GM18867 (cell line): ENCODE data around the gene CSNK2A2.
A peak's percentile ranks its signal among the peaks of the same experiment; 100 is the strongest.

Experiments
- ATAC-seq: cut with Tn5 transposase; IDR thresholded peaks from one replicate; pipeline ENCODE4 v1.9.1; 2021; ENCODE audit warnings: mild to moderate bottlenecking, moderate library complexity; ENCODE audit not compliant: unreplicated experiment

The CSNK2A2 gene

GRCh38 chr16:58198022-58198683 lies at the start of gene CSNK2A2:
TSS of gene CSNK2A2 (minus strand) at chr16:58198106. CDS start at chr16:58197736, 370 bp downstream.
- peak; percentile 92 for ATAC-seq

- peak; percentile 94 for ATAC-seq
These were observed 45.7 kb upstream of the CSNK2A2 start for GRCh38 chr16:58243528-58244004.

DNA sequence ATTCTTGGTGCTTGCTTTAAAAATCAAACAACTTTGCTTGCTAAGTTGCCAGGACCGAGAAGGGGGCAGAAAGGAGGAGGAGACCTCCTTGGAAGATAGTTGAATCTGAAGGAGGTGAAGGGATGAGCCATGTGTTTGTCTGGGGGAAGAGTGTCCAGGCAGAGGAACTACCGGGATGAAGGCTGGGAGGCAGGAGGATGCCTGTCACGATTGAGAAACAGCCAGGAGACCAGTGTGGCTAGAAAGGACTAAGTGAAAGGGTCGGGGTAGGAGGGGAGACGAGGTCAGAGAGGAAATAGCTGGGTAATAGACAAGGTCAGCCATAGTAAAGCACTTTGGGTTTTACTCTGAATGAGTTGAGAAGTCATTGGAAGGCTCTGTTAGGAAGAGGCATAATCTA lies 38.9 kb upstream of the CSNK2A2 start:
- ATAC-seq, result no peak

DNA sequence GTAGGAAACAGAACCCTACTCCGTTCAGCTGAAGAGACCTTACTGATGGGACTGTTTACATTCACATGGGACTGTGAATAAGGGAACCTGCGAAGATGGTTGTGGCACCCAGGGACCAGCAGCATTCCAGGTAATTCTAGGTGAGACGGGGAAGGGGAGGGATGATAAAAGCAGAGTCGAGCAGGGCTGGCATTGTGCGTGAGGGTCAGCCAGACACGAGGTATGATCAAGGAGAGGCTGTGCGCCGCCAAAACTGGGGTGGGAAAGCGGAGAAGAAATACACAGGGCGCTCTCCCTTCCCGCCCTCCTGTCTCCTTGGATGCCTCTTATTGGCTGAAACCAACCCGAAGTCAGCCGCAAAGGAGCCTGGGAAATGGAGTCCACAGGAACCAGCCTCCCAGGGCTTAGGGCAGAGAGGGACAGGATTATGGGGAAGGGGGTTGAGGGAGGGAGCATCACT lies 38.4 kb upstream of the CSNK2A2 start:
- ATAC-seq, result peak; percentile 98

GRCh38 chr16:58235663-58236062 lies 37.8 kb upstream of the CSNK2A2 start:
- ATAC-seq, result no peak

- no peak for ATAC-seq
These were observed 37.1 kb upstream of the CSNK2A2 start for GRCh38 chr16:58234831-58235595.

- ATAC-seq, result no peak
These were observed 32.4 kb upstream of the CSNK2A2 start for GRCh38 chr16:58230259-58230658.

- ATAC-seq, result no peak
These were observed 28.9 kb upstream of the CSNK2A2 start for GRCh38 chr16:58226790-58227189.

DNA sequence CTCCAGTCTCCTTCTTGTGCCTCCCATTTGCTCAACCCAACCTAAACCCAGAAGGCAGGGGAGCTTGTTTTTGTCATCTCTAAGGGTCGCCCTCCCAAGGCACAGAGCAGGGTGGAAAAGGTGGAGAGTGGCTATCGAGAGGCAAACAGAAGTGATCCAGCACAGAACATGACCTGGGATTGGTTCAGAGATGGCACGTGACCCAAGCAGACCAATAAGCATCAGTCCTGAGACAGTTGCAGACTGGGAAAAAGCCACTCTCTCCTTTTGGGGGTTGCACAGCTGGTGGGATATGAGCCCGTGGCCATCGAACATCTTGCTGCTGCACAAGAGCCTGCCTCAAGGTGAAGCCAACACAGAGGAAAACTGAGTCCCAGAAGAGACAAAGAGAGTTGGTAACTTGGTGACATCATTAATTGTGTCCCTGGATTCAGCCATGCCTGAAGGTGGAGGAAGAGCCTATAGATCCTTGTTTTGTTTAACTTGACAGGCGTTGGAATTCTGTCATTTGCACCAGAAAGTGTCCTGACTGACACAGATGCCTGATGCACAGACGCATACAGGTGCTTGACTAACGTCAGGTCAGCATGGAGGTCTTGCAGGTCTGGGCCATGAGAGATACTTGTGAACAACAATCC lies 28.2 kb upstream of the CSNK2A2 start:
- ATAC-seq, result no peak

- ATAC-seq, result no peak
These were observed 24.8 kb upstream of the CSNK2A2 start for GRCh38 chr16:58222532-58223316.

GRCh38 chr16:58219432-58219831 lies 21.5 kb upstream of the CSNK2A2 start:
- ATAC-seq, result no peak

DNA sequence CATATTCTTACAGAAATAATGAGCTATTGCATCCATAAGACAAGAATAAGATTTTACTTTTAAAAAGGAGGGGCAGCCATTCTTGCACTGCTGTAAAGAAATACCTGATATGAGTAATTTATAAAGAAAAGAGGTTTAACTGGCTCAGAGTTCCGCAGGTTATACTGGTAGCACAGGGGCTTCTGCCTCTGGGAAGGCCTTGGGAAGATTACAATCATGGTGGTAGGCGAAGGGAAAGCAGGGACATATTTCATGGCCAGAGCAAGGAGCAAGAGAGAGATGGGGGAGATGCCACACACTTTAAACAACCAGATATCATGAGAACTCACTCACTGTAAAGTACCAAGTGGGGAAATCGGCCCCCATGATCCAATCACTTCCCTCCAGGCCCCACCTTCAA lies 20.9 kb upstream of the CSNK2A2 start:
- ATAC-seq, result no peak

DNA sequence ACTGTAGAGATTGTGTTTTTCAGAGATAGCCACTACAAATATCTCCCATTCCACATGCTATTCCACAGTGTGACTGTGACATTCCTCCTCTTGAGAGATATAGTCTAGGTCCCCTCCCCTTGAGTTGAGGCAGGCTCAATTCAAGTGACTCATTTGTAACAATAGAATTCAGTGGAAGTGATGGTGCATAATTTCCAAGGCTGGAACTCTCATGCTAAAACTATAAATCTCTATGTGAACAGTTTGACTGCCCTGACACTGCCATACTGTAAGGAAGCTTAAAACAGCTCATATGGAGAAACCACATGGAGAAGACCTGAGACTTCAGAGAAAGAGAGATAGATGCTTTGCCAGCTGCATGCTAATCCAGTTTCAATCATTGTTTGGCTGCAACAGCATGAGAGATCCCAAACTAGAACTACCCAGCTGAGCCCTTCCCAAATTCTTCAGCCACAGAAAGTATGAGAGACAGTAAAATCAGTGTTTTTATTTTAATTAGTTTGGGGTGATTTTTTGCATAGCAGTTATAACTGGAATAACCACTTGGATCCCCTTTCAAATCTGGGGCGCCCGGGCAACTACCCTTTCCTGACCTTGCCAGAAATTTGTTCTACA lies 19.5 kb upstream of the CSNK2A2 start:
- ATAC-seq, result no peak

DNA sequence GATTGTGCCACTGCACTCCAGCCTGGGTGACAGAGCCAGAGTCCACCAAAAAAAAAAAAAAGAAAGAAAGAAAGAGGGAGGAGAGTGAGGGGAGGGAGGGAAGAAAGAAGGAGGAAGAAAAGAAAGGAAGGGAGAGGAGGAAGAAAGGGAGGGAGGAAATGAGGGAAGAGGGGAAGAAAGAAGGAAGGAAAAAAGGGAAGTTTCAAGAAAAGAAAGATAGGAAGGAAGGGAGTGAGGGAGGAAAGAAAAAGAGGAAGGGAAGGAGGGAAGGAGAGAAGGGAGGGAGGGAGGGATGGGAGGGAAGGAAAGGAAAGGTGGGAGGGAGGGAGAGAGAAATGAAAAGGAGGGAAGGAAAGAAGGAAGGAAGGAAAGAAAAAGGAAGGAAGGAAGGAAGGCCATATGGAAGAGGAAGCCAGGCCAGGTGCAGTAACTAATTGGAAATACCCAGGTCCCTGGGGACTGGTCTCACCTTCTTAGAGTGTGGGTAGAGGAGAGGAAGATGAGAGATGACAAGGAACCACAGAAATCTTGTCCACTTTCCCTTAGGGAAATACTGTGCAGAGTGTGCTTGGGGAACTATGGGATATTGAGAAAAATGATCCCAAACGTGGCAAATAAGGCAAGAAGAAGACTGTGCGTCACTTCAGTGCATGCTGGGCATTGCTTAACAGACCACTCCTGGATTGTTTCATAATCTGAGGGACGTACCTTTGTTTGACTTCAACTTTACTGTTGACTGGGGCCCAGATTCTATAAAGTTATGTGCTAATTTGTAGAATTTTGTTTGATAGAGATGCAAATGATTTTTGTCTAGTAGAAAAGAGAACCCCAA lies 15.1 kb upstream of the CSNK2A2 start:
- ATAC-seq, result no peak

GRCh38 chr16:58211846-58212245 lies 13.9 kb upstream of the CSNK2A2 start:
- ATAC-seq, result no peak

DNA sequence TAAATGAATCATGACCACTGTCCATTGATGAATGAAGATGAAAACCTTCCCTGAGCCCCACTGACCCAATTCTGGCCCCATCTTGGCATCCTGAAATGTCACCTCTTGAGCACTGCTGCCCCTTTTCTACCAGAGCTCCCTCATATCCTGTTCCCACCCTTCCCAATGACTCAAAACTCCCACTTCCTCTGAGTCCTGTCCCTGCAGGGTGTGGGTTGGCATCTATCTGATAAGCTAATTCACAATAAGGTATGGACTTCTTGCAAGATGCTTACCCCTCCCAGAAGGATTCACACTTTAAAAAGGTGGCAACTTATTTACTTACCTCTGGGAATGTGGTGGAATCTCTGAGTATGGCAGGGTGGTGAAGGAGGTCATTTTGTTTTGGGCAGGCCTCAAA lies 13.3 kb upstream of the CSNK2A2 start:
- ATAC-seq, result no peak

- no peak for ATAC-seq
These were observed 7.5 kb upstream of the CSNK2A2 start for GRCh38 chr16:58205276-58206036.

GRCh38 chr16:58201163-58201562 lies 3.3 kb upstream of the CSNK2A2 start:
- ATAC-seq, result no peak
